HFFc6 (cell line): ENCODE results near the gene MICAL2. TPM values are rescaled to one million over a fixed set of nuclear protein-coding genes. Genes with fewer than 3 reads are reported as not detected.
A peak's percentile ranks its signal among the peaks of the same experiment; 100 is the strongest.

Experiments
- DNase-seq: peaks from one replicate; pipeline ENCODE4 v3.0.0-alpha.2; 2018
- H3K27ac Mint-ChIP-seq: 2 replicates; pipeline ENCODE4 v1.8.0; 2020; ENCODE audit warnings: mild to moderate bottlenecking, mixed read lengths
- H3K27me3 Mint-ChIP-seq: 2 replicates; pipeline ENCODE4 v1.8.0; 2021; ENCODE audit warnings: mild to moderate bottlenecking, moderate library complexity, mixed read lengths; ENCODE audit not compliant: insufficient read depth
- H3K36me3 Mint-ChIP-seq: 2 replicates; pipeline ENCODE4 v1.8.0; 2021; ENCODE audit warnings: low read depth, mixed read lengths
- H3K4me1 Mint-ChIP-seq: 2 replicates; pipeline ENCODE4 v1.8.0; 2020; ENCODE audit warnings: low read depth, mixed read lengths
- H3K4me3 Mint-ChIP-seq: 2 replicates; pipeline ENCODE4 v1.8.0; 2020; ENCODE audit warnings: mild to moderate bottlenecking, moderate library complexity, mixed read lengths
- H3K9me3 Mint-ChIP-seq: 2 replicates; pipeline ENCODE4 v1.8.0; 2020; ENCODE audit warnings: mild to moderate bottlenecking, mixed read lengths
- total RNA-seq, 6 experiments: library from RNA; stranded (reverse); fragmentation: NEBNext Ultra II Directional; extraction: Animal tissue kit (Norgen Biotek cat#: 25700); gene quantifications; 2 replicates in 1 of 6; 3 replicates in 5 of 6; pipeline ENCODE4 v1.2.3, GENCODE V29; 2021
- TF ChIP-seq, protein P1 (sequence below): fragments of 200-600 bp; sonication (generic); IDR thresholded peaks from 2 replicates; pipeline ENCODE4 v1.5.0; 2021; ENCODE audit warnings: antibody characterized with exemption, mild to moderate bottlenecking

The MICAL2 gene
- total RNA-seq, 6 experiments from 2014 or later = 199 to 252 (median 233) TPM

DNA sequence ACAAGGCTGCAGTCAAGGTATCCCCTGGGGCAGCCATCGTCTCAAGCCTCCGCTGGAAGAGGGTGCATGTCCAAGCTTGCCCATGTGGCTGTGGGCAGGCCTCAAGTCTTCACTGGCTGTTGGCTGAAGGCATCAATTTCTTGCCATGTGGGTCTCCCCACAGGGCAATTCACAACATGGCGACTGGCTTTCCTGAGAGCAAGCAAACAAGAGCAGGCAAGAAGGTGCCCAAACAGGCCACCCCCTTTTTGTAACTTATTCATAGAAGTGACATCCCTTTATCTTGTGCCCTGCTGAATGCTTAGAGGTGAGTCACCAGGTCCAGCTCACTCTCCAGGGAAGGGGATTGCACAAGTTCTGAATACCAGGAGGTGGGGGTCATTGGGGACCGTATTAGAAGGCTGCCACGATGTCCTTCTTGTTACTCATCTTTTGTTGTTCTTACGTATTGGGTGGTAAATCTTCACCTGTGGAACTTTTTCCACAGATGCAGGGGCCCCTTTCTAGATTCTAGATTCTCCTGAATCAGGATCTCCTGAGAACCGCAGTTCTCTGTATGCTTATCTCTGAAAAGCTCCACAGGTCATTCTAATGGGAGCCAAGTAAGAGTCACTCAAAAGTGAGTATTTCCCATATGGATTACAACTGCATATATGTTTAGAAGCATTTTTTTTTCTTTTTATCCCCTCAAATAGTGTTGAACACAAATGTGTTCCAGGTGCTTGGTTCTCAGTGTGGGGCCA lies 44.2 kb upstream of the MICAL2 start:
- TF ChIP-seq, protein P1, sequence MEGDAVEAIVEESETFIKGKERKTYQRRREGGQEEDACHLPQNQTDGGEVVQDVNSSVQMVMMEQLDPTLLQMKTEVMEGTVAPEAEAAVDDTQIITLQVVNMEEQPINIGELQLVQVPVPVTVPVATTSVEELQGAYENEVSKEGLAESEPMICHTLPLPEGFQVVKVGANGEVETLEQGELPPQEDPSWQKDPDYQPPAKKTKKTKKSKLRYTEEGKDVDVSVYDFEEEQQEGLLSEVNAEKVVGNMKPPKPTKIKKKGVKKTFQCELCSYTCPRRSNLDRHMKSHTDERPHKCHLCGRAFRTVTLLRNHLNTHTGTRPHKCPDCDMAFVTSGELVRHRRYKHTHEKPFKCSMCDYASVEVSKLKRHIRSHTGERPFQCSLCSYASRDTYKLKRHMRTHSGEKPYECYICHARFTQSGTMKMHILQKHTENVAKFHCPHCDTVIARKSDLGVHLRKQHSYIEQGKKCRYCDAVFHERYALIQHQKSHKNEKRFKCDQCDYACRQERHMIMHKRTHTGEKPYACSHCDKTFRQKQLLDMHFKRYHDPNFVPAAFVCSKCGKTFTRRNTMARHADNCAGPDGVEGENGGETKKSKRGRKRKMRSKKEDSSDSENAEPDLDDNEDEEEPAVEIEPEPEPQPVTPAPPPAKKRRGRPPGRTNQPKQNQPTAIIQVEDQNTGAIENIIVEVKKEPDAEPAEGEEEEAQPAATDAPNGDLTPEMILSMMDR = no peak
- no peaks in the 10 kb centered on the region; the same call in none of the 2 replicates for H3K27me3 Mint-ChIP-seq
- H3K9me3 Mint-ChIP-seq = peaks cover 7% of the 10 kb centered on the region; the same call in 1 of the 2 replicates
- peaks cover 56% of the 10 kb centered on the region for H3K4me1 Mint-ChIP-seq
- peaks cover 9% of the 10 kb centered on the region; the same call in 1 of the 2 replicates for H3K36me3 Mint-ChIP-seq
- DNase-seq = peak; percentile 97
- H3K4me3 Mint-ChIP-seq = peak overlapping the region; percentile 77
- peak overlapping the region; percentile 96 for H3K27ac Mint-ChIP-seq

GRCh38 chr11:12066799-12067508 lies 43.4 kb upstream of the MICAL2 start:
- Mint-ChIP-seq H3K36me3 (peaks cover 9% of the 10 kb centered on the region; the same call in 1 of the 2 replicates), H3K27me3 (no peaks in the 10 kb centered on the region; the same call in none of the 2 replicates), H3K4me1 (peaks cover 61% of the 10 kb centered on the region), H3K9me3 (peaks cover 7% of the 10 kb centered on the region; the same call in 1 of the 2 replicates), H3K27ac (peak overlapping the region; percentile 96), H3K4me3 (peak overlapping the region; percentile 10)
- peak; percentile 72 for DNase-seq
- TF ChIP-seq, protein P1 = no peak

DNA sequence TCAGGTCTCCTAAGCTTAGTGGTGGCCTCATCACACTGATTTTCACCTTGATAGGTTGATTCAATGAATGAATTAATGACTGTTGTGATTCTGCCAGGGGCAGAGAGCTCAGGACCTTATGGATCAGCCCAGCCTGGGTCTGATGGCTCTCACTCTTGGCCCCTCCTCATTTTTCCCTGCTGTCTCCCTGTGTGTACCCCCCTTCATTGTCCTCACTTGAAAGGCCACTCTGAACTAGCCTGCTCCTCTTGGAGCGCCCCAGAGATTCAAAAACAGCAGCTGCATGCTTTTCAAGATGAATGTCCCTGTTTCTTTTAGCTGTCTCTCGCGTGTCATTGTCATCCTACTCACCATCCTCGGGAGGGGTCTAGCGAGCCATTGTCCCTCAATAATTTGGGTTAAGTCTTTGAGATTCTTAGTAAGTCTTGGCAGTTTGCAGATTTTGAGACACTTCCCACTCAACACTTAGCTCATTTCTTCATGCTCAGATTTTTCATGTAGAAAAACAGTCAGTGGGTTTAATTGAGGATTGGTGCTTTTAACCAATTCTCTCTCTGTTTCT lies 42.5 kb upstream of the MICAL2 start:
- Mint-ChIP-seq H3K9me3 (peaks cover 7% of the 10 kb centered on the region; the same call in 1 of the 2 replicates), H3K4me1 (peaks cover 68% of the 10 kb centered on the region), H3K27me3 (peaks cover 3% of the 10 kb centered on the region), H3K27ac (peak overlapping the region; percentile 96), H3K4me3 (peak overlapping the region; percentile 9), H3K36me3 (peaks cover 9% of the 10 kb centered on the region; the same call in 1 of the 2 replicates)
- TF ChIP-seq, protein P1 = no peak
- DNase-seq = no peak

DNA sequence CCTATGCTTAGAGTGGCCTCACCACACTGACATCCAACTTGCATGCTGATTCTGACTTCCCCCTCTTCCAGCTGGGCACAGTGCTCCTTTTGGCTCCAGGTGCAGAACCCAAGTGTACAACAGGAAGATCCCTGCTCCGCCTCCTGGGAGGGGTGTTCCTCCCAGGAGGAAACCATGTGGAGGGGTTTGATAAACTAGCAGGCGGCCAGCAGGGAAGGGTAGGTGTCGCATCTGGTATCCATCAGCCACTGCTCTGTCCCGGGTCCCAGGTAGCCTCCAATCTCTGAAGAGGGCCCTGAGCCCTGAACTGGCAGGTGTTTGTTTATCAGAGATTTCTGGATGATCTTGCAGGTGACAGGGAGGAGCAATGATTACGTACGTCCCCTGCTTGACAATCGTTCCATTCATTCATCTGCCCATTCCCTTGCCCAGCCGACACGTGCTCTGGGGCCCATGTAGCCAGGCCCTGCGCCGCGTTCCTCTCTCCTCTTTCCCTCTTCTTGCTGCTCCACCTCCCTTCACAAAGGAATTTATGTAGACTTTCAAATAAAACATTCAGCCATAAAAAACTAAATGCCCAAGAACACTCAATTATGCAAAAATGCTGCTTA lies 41.2 kb upstream of the MICAL2 start:
- DNase-seq = no peak
- Mint-ChIP-seq H3K36me3 (peaks cover 7% of the 10 kb centered on the region; the same call in 1 of the 2 replicates), H3K27me3 (peaks cover 5% of the 10 kb centered on the region), H3K27ac (peak overlapping the region; percentile 69), H3K4me1 (peaks cover 75% of the 10 kb centered on the region), H3K9me3 (peaks cover 10% of the 10 kb centered on the region), H3K4me3 (no peak overlapping the region)
- TF ChIP-seq, protein P1 = no peak
